NCI-H1105 (cell line): ENCODE measurements around the gene UNC45B.
"Not testable (repeated sequence)": the region's sequence is repeated elsewhere in the genome, so short reads cannot be mapped to it uniquely, and the experiment has no call there.

Experiments
- DNase-seq: peaks from one replicate; lab custom pipeline; 2025; lab: John Stamatoyannopoulos, UW

UNC45B gene

GRCh38 chr17:35222452-35222851 is 74.8 kb downstream of the UNC45B start:
- no peak for DNase-seq

- no peak for DNase-seq
These were observed 76.8 kb downstream of the UNC45B start for GRCh38 chr17:35224436-35224835.

GRCh38 chr17:35227546-35227945 is 79.9 kb downstream of the UNC45B start:
- no peak for DNase-seq

- no peak for DNase-seq
These were observed 82.0 kb downstream of the UNC45B start for GRCh38 chr17:35229638-35230037.

GRCh38 chr17:35234315-35234714 is 86.7 kb downstream of the UNC45B start:
- DNase-seq, result not testable (repeated sequence)

- DNase-seq, result no peak
These were observed 87.7 kb downstream of the UNC45B start for GRCh38 chr17:35235289-35235688.

- no peak for DNase-seq
These were observed 88.3 kb downstream of the UNC45B start for GRCh38 chr17:35235917-35236316.

GRCh38 chr17:35236821-35237220 is 89.2 kb downstream of the UNC45B start:
- no peak for DNase-seq

GRCh38 chr17:35238821-35239220 is 91.2 kb downstream of the UNC45B start:
- no peak for DNase-seq
